Activated CD4-positive, alpha-beta T cell treated with anti-CD3 and anti-CD28 coated beads, Interleukin-2, amount 50 U/mL, for 24 hours (primary cell): Measurements from ENCODE around the gene TXLNA.
"Not testable (repeated sequence)": the region's sequence is repeated elsewhere in the genome, so short reads cannot be mapped to it uniquely, and the experiment has no call there.

Source experiments
- DNase-seq, 2 donors: peaks; one replicate each; pipeline ENCODE4 v3.0.0-alpha.2; 2020; ENCODE audit warnings: low read depth in 1 of 2, low spot score in 1 of 2

TXLNA gene

GRCh38 chr1:32179443-32180185 is at the start of gene TXLNA:
Gene TXLNA (plus strand): TSS chr1:32179675. CDS start chr1:32180346, 671 bp downstream.
- peak; percentile 77 to 83 for DNase-seq

GRCh38 chr1:32133950-32134280 is 45.6 kb upstream of the TXLNA start:
- DNase-seq = not testable (repeated sequence)

GRCh38 chr1:32137111-32137510 is 42.4 kb upstream of the TXLNA start:
- DNase-seq = no peak

GRCh38 chr1:32138965-32139364 is 40.5 kb upstream of the TXLNA start:
- DNase-seq = no peak

- no peak for DNase-seq
Measured at GRCh38 chr1:32142446-32143301, 36.8 kb upstream of the TXLNA start.

GRCh38 chr1:32143302-32143695 is 36.2 kb upstream of the TXLNA start:
- DNase-seq = not testable (repeated sequence)

GRCh38 chr1:32144033-32144432 is 35.4 kb upstream of the TXLNA start:
- DNase-seq = no peak

GRCh38 chr1:32147799-32148198 is 31.7 kb upstream of the TXLNA start:
- DNase-seq = not testable (repeated sequence)

- no peak for DNase-seq
Measured at GRCh38 chr1:32150847-32151246, 28.6 kb upstream of the TXLNA start.

GRCh38 chr1:32151319-32151787 is 28.1 kb upstream of the TXLNA start:
- DNase-seq = no peak

GRCh38 chr1:32159189-32159588 is 20.3 kb upstream of the TXLNA start:
- no peak for DNase-seq

GRCh38 chr1:32163405-32163804 is 16.1 kb upstream of the TXLNA start:
- DNase-seq = no peak

GRCh38 chr1:32165633-32166032 is 13.8 kb upstream of the TXLNA start:
- DNase-seq = not testable (repeated sequence)

- no peak for DNase-seq
Measured at GRCh38 chr1:32170991-32171390, 8.5 kb upstream of the TXLNA start.

GRCh38 chr1:32172621-32173245 is 6.7 kb upstream of the TXLNA start:
- no peak for DNase-seq

- no peak for DNase-seq
Measured at GRCh38 chr1:32178380-32179192, 889 bp upstream of the TXLNA start.

GRCh38 chr1:32179193-32179442 is 357 bp upstream of the TXLNA start:
- no peak for DNase-seq

- no peak for DNase-seq
Measured at GRCh38 chr1:32180186-32181060, 948 bp downstream of the TXLNA start.

- no peak for DNase-seq
Measured at GRCh38 chr1:32181065-32181464, 1.6 kb downstream of the TXLNA start.

- DNase-seq = no peak
Measured at GRCh38 chr1:32181563-32181962, 2.1 kb downstream of the TXLNA start.
